HG03442 (cell line): ENCODE measurements around the gene POLRMT.
A peak's percentile ranks its signal among the peaks of the same experiment; 100 is the strongest.

Experiments used
- ATAC-seq: cut with Tn5 transposase; IDR thresholded peaks from one replicate; pipeline ENCODE4 v1.9.1; 2021; ENCODE audit warnings: mild to moderate bottlenecking, moderate library complexity; ENCODE audit not compliant: unreplicated experiment

The POLRMT gene

GRCh38 chr19:581399-582111, 51.8 kb downstream of the POLRMT start:
- ATAC-seq: no peak

- ATAC-seq: no peak
These were observed 53.0 kb downstream of the POLRMT start for GRCh38 chr19:580274-580835.

GRCh38 chr19:579842-580155, 53.5 kb downstream of the POLRMT start:
- no peak for ATAC-seq

- no peak for ATAC-seq
These were observed 54.1 kb downstream of the POLRMT start for GRCh38 chr19:579111-579841.

- ATAC-seq: no peak
These were observed 55.6 kb downstream of the POLRMT start for GRCh38 chr19:577439-578392.

- no peak for ATAC-seq
These were observed 56.4 kb downstream of the POLRMT start for GRCh38 chr19:576768-577438.

- ATAC-seq: no peak
These were observed 57.5 kb downstream of the POLRMT start for GRCh38 chr19:575527-576506.

- ATAC-seq: no peak
These were observed 58.4 kb downstream of the POLRMT start for GRCh38 chr19:574658-575526.

GRCh38 chr19:573519-573825, 59.9 kb downstream of the POLRMT start:
- ATAC-seq: no peak

GRCh38 chr19:572743-573518, 60.4 kb downstream of the POLRMT start:
- peak; percentile 29 for ATAC-seq

- ATAC-seq: peak; percentile 62
These were observed 61.1 kb downstream of the POLRMT start, which contains the start of gene BSG for GRCh38 chr19:572140-572742. TSS of gene BSG (plus strand) at chr19:572596. CDS start at chr19:572635, 39 bp downstream.

GRCh38 chr19:571566-571974, 61.8 kb downstream of the POLRMT start:
- ATAC-seq: no peak

- ATAC-seq: no peak
These were observed 62.3 kb downstream of the POLRMT start for GRCh38 chr19:570937-571565.

- ATAC-seq: no peak
These were observed 63.1 kb downstream of the POLRMT start for GRCh38 chr19:570251-570686.

GRCh38 chr19:567296-567900, 65.9 kb downstream of the POLRMT start:
- no peak for ATAC-seq
